Right cardiac atrium (tissue), 5 donors: ENCODE measurements around the gene FSD1L. TPM values are rescaled to one million over a fixed set of nuclear protein-coding genes. Genes with fewer than 3 reads are reported as not detected.
A peak's percentile ranks its signal among the peaks of the same experiment; 100 is the strongest.

Source experiments
- ATAC-seq, 2 donors: fragments of 200-7000 bp; cut with Tn5 transposase; one replicate each; pipeline versions ENCODE4 v1.8.0 to v1.9.1; 2020; ENCODE audit warnings: moderate library complexity in 2 of 2, mild to moderate bottlenecking in 1 of 2
- DNase-seq, 3 donors: peaks; one replicate each; pipeline ENCODE4 v3.0.0-alpha.2; 2020
- H3K27ac ChIP-seq: one replicate; pipeline ENCODE4 v1.5.1; 2013; ENCODE audit warnings: mild to moderate bottlenecking, low read length, control low read depth, moderate library complexity
- H3K27me3 ChIP-seq: one replicate; pipeline ENCODE4 v1.6.1; 2013; ENCODE audit not compliant: control insufficient read depth, insufficient read depth
- H3K4me1 ChIP-seq: one replicate; pipeline ENCODE4 v1.6.1; 2013; ENCODE audit warnings: low read length; ENCODE audit not compliant: control insufficient read depth, insufficient read depth
- H3K4me3 ChIP-seq: one replicate; pipeline ENCODE4 v1.5.1; 2013; ENCODE audit warnings: low read length, control low read depth
- H3K9me3 ChIP-seq: one replicate; pipeline ENCODE4 v1.6.1; 2013; ENCODE audit warnings: low read length; ENCODE audit not compliant: control insufficient read depth
- WGBS: extraction: QIAGEN DNeasy Blood & Tissue Kit; methylation state at CpG from one replicate; pipeline ENCODE4 v1.1.7; 2013; 5-methylcytosine and 5-hydroxymethylcytosine counted together
- intact Hi-C, 4 donors: fragments of 100-400 bp; cut with DNase I; formaldehyde crosslinking; loops; one replicate each; pipeline versions ENCODE4 v1.11.0 to v1.14.0; 2022 to 2023
- polyA plus RNA-seq: library from polyadenylated mRNA; stranded (reverse); fragments of 200-250 nt; gene quantifications from one replicate; pipeline ENCODE4 v1.2.3, GENCODE V29; 2013
- total RNA-seq, 4 donors: library from RNA; stranded (reverse); fragmentation: NEBNext Ultra II Directional; extraction: Animal tissue kit (Norgen Biotek cat#: 25700); gene quantifications; one replicate each; pipeline ENCODE4 v1.2.1, GENCODE V29; 2021
- donor health status: healthy with polysubstance abuse.
- donor health status: DM: no; HTN: yes; CAD: no.
- donor health status: DM: no; HTN: no; CAD: no.
- donor health status: DM: no; HTN: yes; CAD: no; lungs with severe emphysema.
- donor health status: DM: yes; HTN: yes; CAD: no.

FSD1L gene
- total and polyA plus RNA-seq, 5 donors, result 1.0 to 5.3 (median 3.3) TPM

DNA sequence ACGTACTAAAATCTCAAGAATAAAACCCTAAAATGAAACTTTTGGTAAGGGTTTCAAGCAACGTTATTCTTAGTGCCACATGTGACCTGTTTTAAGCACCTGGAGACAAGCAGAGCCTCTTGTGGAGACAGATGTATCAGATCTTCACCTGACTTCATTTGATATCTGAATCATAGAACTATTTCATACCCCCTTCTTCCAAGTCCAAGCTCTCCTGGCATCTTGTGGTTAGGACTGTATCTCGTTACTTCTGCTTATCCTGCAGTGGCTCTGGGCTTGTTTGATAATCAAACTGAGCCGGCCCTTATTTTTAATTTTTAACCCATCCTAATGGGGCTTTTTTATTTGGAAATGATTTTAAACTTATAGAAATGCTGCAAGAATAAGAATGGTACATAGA lies 11.1 kb upstream of the FSD1L start:
- Histone ChIP-seq H3K4me3 (no peak overlapping the region), H3K9me3 (no peaks in the 10 kb centered on the region), H3K27me3 (no peaks in the 10 kb centered on the region), H3K27ac (no peak overlapping the region), H3K4me1 (peaks cover under 1% of the 10 kb centered on the region)
- intact Hi-C loops, result no loop called here
- ATAC-seq (no peak), DNase-seq (no peak)
- 89% methylated on average over 4 of the region's 4 CpGs for WGBS

DNA sequence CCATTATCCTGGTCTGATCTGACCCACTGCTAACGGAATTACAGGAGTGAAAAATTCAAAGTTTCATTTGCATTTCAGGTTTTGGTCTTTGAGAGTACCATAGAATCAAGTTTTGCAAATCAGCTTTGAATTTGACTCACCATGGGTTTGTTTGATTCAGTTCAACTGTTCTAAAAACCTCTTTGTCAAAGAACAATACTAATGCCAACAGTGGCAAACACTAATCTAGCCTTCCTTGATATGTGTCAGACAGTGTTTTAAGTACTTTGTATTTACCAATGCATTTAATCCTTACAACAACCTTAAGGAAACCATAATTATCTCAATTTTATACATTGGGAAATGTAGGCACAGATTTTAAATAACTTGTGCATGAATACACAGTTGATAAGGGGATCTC lies 10.1 kb upstream of the FSD1L start:
- no peak for ATAC-seq
- Histone ChIP-seq H3K27me3 (no peaks in the 10 kb centered on the region), H3K9me3 (no peaks in the 10 kb centered on the region), H3K27ac (no peak overlapping the region), H3K4me1 (peaks cover 2% of the 10 kb centered on the region), H3K4me3 (no peak overlapping the region)
- DNase-seq, result no peak
- 88% methylated on average over 1 of the region's 1 CpG for WGBS
- intact Hi-C loops, result no loop called here

DNA sequence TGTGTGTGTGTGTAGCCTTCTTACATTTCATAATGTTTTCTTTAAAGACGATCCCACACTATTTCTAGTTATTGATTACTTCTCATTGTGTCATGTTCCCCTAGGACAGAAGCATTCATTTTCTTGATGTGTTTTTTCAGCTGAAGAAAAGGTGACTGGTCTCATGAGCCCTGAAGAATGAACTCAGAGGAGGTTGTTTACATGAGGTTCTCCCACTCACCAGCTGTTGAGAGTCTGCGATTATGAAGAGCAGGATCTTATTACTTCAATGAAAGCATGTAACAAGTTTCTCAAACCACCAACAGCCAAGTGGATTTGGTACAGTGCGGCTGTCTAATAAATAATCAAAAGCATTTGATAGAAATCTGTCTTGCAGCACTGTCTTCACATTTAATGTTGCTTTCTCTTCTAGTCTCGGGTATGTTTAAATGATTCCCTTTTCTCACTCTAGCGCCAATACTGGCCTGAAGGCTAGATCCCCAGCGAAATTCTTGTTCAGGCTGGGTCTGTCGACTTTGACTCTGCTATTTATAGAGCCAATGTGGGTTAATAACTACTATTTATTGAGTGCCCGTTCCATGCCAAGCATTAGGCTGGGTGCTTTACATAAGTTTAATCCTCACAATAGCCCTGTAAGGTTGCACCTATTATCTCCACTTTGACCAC lies 9.6 kb upstream of the FSD1L start:
- Histone ChIP-seq H3K27ac (no peak overlapping the region), H3K27me3 (no peaks in the 10 kb centered on the region), H3K4me1 (peaks cover 2% of the 10 kb centered on the region), H3K9me3 (no peaks in the 10 kb centered on the region), H3K4me3 (no peak overlapping the region)
- ATAC-seq (no peak), DNase-seq (no peak)
- intact Hi-C loops, result no loop called here
- 67% methylated on average over 8 of the region's 8 CpGs for WGBS

DNA sequence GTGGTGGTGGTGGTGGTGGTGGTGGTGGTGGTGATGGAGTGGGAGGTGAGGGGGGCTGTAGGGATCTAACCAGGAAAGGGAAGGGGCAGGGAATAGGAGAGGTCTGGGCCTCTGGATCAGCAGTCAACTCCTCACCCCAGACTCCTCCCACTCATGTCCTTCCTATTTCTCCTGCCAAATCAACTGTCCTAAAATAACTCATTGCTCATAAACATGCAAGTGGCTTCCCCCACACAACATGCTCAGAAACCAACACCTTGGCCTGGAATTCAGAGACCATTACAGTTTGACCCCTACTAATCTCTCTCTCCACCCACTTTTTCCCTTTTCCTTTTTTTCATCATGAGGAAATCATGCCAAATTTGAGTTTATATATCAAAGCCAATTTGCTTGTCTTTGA lies 8.4 kb upstream of the FSD1L start:
- intact Hi-C loops, result no loop called here
- no peaks in the 10 kb centered on the region for H3K27me3 ChIP-seq
- no peaks in the 10 kb centered on the region for H3K9me3 ChIP-seq
- no peak overlapping the region for H3K4me3 ChIP-seq
- peaks cover 2% of the 10 kb centered on the region for H3K4me1 ChIP-seq
- no peak for DNase-seq
- ATAC-seq, result peak; percentile 64 to 71
- no peak overlapping the region for H3K27ac ChIP-seq

DNA sequence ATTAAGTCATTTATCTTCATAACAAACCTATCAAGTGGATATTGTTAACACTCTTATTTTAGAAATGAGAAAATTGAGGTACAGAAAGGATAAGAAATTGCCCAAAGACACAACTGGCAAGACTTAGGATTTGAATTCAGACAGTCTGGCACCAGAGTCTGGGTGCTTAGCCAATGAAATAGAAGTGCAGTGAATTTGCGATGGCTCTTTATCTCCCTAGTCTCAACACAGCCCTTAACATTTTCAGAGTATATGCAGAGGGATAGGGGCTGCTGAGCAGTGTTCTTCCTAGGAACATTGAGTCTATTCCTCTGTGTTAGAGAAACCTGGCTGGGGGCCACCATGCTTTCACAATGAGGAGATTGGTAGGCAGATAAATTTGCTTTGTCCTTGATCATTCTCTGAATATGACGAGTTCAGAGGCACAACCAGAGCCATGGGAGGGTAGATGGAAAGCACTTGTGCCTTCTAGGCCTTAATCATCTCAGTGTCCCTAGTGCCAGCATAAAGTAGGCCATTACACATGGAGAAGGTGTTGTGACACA lies 6.1 kb upstream of the FSD1L start:
- Histone ChIP-seq H3K9me3 (no peaks in the 10 kb centered on the region), H3K27me3 (no peaks in the 10 kb centered on the region), H3K4me3 (no peak overlapping the region), H3K27ac (no peak overlapping the region), H3K4me1 (peaks cover 2% of the 10 kb centered on the region)
- intact Hi-C loops, result no loop called here
- 42% methylated on average over 2 of the region's 2 CpGs for WGBS
- peak in 2 of 3 donors; percentile 16 to 61 for DNase-seq
- no peak for ATAC-seq

DNA sequence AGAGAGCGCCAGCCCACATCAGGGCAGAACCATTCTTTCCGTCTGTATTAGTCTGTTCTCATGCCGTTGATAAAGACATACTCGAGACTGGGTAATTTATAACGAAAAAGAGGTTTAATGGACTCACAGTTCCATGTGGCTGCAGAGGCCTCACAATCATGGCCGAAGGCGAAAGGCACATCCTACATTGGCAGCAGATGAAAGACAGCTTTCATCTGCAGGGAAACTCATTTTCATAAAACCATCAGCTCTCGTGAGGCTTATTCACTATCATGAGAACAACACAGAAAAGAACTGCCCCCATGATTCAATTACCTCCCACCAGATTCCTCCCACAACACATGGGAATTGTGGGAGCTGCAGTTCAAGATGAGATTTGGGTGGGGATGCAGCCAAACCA lies 4.7 kb upstream of the FSD1L start:
- 88% methylated on average over 8 of the region's 8 CpGs for WGBS
- no peak for DNase-seq
- no peak for ATAC-seq
- Histone ChIP-seq H3K4me1 (peaks cover 2% of the 10 kb centered on the region), H3K4me3 (no peak overlapping the region), H3K27ac (no peak overlapping the region), H3K9me3 (no peaks in the 10 kb centered on the region), H3K27me3 (no peaks in the 10 kb centered on the region)
- intact Hi-C loops, result no loop called here

DNA sequence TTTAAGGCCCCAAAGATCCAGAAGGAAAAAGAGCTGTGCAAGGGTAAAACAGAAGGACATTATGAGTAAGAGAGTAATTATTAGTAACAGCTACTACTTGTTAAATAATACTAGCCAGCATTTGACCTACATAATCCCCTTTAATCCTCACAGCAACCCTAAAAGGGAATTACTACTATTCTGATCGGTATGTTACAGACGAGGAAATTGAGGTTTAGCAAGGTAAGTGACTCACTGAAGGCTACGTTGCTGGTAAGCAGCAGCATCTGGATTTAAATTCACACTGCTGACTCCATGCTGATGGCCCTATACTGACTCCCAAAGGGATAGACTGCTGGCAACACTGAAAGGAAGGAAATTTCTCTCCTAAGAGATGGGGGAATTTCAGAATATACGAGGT lies 3.7 kb upstream of the FSD1L start:
- ATAC-seq (no peak), DNase-seq (no peak)
- peaks cover 2% of the 10 kb centered on the region for H3K4me1 ChIP-seq
- no peak overlapping the region for H3K27ac ChIP-seq
- H3K9me3 ChIP-seq, result no peaks in the 10 kb centered on the region
- no peaks in the 10 kb centered on the region for H3K27me3 ChIP-seq
- intact Hi-C loops, result no loop called here
- WGBS, result 62% methylated on average over 4 of the region's 4 CpGs
- no peak overlapping the region for H3K4me3 ChIP-seq

DNA sequence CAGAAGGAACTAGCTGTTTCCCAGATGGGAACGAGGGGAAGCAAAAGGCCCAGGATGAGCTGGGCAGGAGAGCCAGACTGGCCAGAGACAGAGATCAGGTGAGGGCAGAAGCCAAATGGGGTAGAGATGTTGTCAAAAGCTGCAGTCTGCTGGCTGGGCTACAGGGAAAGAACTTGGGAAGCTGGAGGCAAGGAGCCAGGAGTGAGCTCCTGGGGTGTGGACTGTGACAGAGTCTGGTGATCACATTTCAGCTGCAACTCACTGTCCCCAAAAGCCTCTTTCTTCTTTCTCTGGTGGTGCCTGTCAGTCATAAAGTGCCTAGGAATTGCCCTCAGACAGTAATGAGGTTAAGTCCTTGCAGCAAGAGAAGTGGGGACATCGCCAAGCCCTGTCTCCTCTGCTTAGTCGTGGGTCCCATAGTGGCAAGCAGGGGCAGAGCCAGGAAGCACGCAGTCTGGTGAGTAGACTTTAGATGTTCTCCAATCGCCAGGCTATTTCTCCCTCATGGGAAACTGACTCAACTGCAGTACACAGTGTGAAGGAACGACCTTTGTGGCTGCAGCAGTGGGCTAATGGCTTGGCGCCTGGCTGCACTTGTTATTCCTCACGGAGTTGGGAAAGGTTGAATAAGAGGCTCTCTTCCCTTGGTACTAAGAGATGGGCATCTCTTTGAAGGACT lies 2.5 kb upstream of the FSD1L start:
- no peak overlapping the region for H3K4me3 ChIP-seq
- H3K27ac ChIP-seq, result no peak overlapping the region
- peaks cover 2% of the 10 kb centered on the region for H3K4me1 ChIP-seq
- ATAC-seq (no peak), DNase-seq (peak in 2 of 3 donors; percentile 32 to 55)
- H3K27me3 ChIP-seq, result no peaks in the 10 kb centered on the region
- H3K9me3 ChIP-seq, result no peaks in the 10 kb centered on the region
- 79% methylated on average over 8 of the region's 8 CpGs for WGBS
- intact Hi-C loops, result no loop called here

DNA sequence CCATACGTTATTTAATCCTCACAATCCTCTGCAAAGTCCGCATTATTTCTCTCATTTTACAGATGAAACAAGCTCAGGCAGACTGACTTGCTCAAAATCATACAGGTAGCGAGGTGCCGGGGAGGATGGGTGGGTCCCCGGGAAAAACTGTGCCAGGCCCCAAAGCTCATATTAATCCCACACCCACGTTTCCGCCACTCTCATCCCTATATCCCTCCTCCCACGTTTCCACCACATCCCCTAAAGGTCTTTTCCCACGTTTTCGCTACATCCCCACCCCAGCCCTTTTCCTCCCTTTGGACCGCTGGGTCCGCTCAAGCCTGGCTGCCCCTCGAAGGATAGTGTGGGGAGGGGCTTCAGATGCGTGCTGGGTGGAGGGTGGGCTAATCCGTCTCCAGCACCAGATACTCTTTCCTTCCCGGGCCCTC lies 434 bp upstream of the FSD1L start:
- 21% methylated on average over 16 of the region's 16 CpGs for WGBS
- intact Hi-C loops, result no loop called here
- Histone ChIP-seq H3K4me1 (no peaks in the 10 kb centered on the region), H3K27ac (peak overlapping the region; percentile 10), H3K4me3 (peak overlapping the region; percentile 89), H3K27me3 (no peaks in the 10 kb centered on the region), H3K9me3 (no peaks in the 10 kb centered on the region)
- ATAC-seq (no peak), DNase-seq (peak in 1 of 3 donors; percentile 11)

DNA sequence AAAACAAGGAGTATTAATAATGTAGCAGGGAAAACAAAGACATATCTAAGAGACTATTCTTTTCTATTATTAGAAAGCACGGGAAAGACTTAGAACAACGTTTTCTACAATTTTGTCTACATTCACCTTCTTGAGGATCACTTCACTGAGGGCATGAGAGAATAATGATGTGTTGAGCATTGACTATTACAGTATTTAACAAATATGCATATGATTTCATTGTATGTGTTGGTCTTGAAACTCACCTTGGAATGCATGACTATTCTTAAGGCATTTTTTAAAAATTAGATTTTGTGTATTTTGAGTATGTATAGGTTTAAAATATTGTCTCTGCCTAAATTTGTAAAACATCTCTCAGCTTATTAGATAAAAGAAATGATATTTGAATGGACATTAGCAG lies 1.2 kb downstream of the FSD1L start:
- Histone ChIP-seq H3K27me3 (no peaks in the 10 kb centered on the region), H3K9me3 (no peaks in the 10 kb centered on the region), H3K27ac (no peak overlapping the region), H3K4me1 (no peaks in the 10 kb centered on the region), H3K4me3 (peak overlapping the region; percentile 89)
- DNase-seq (no peak), ATAC-seq (no peak)
- 26% methylated on average over 2 of the region's 2 CpGs for WGBS
- intact Hi-C loops, result no loop called here

DNA sequence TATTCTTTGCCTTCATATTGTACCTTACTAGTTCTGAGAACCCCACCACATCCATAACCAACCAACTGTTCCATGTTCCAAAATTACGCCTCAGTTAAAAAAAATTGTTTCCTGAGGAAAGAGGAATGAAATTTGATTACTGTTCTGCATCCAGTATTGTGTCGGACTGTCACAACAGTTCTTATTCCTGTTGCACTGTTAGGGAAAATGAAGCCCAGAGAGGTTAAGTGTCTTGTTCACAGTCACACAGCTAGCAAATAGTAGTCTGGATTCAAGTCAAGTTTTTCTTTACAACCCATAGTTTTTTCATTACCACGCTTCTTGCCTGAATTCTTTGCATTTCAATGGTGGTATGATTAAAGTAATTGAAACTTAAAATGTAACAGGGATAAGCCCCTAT lies 4.4 kb downstream of the FSD1L start:
- no peak overlapping the region for H3K4me3 ChIP-seq
- H3K27me3 ChIP-seq, result no peaks in the 10 kb centered on the region
- no peak for ATAC-seq
- 87% methylated on average over 3 of the region's 3 CpGs for WGBS
- H3K4me1 ChIP-seq, result no peaks in the 10 kb centered on the region
- H3K9me3 ChIP-seq, result no peaks in the 10 kb centered on the region
- intact Hi-C loops, result no loop called here
- no peak overlapping the region for H3K27ac ChIP-seq
- DNase-seq, result no peak
